Upper lobe of left lung (tissue), 4 donors: Measurements from ENCODE around the gene ZC3H4.

ENCODE experiments used
- CTCF ChIP-seq, 6 experiments: fragments of 450-650 bp in 4 of 6; fragments of 200-600 bp in 2 of 6; sonication (generic) in 2 of 6; IDR thresholded peaks; one replicate each; pipeline ENCODE4 v1.5.1; 2016 to 2019; ENCODE audit warnings: antibody characterized with exemption in 6 of 6
- EP300 ChIP-seq, 4 donors: sonication (generic); formaldehyde crosslinking; IDR thresholded peaks; one replicate each; pipeline ENCODE4 v1.5.1; 2017; ENCODE audit warnings: antibody characterized with exemption in 4 of 4, control low read depth in 2 of 4
- POLR2A ChIP-seq, 4 donors: fragments of 450-650 bp; IDR thresholded peaks; one replicate each; pipeline ENCODE4 v1.5.1; 2016 to 2017; ENCODE audit warnings: antibody characterized with exemption in 4 of 4, mild to moderate bottlenecking in 2 of 4
- POLR2AphosphoS5 ChIP-seq, 2 donors: sonication (generic); formaldehyde crosslinking; IDR thresholded peaks; one replicate each; pipeline ENCODE4 v1.5.1; 2017; ENCODE audit warnings: antibody characterized with exemption in 2 of 2

GRCh38 chr19:47074621-47075020, 39.0 kb downstream of the ZC3H4 start:
- no peak for TF ChIP-seq CTCF (IDR thresholded peaks at IDR 0.05)
- no peak for TF ChIP-seq POLR2A (IDR thresholded peaks at IDR 0.05)
- no peak for TF ChIP-seq EP300 (IDR thresholded peaks at IDR 0.05)
- TF ChIP-seq POLR2AphosphoS5 (IDR thresholded peaks at IDR 0.05): no peak
